ENCODE measurements around the gene TXNL4B. TPM values are rescaled to one million over a fixed set of nuclear protein-coding genes. Genes with fewer than 3 reads are reported as not detected.

Gene TXNL4B
- total RNA-seq, 4 donors from 2014 or later: 3.9 to 15.4 (median 9.0) TPM

GRCh38 chr16:72111657-72112451 lies 18.4 kb upstream of the TXNL4B start:
- TF ChIP-seq CTCF (IDR thresholded peaks at IDR 0.05; ENCODE audit: low read depth): no peak

GRCh38 chr16:72110662-72111615 lies 17.5 kb upstream of the TXNL4B start:
- TF ChIP-seq CTCF (IDR thresholded peaks at IDR 0.05; ENCODE audit: low read depth): no peak

- TF ChIP-seq CTCF (IDR thresholded peaks at IDR 0.05; ENCODE audit: low read depth): no peak
Measured at GRCh38 chr16:72109966-72110530, 16.6 kb upstream of the TXNL4B start.

- TF ChIP-seq CTCF (IDR thresholded peaks at IDR 0.05; ENCODE audit: low read depth): no peak
Measured at GRCh38 chr16:72109300-72109699, 15.9 kb upstream of the TXNL4B start.

GRCh38 chr16:72108353-72109102 lies 15.1 kb upstream of the TXNL4B start:
- TF ChIP-seq CTCF (IDR thresholded peaks at IDR 0.05; ENCODE audit: low read depth): no peak

- TF ChIP-seq CTCF (IDR thresholded peaks at IDR 0.05; ENCODE audit: low read depth): no peak
Measured at GRCh38 chr16:72107371-72107770, 14.0 kb upstream of the TXNL4B start.

All from subcutaneous adipose tissue (tissue), 4 donors.